Measurements from ENCODE around the gene CAB39L.

DNA sequence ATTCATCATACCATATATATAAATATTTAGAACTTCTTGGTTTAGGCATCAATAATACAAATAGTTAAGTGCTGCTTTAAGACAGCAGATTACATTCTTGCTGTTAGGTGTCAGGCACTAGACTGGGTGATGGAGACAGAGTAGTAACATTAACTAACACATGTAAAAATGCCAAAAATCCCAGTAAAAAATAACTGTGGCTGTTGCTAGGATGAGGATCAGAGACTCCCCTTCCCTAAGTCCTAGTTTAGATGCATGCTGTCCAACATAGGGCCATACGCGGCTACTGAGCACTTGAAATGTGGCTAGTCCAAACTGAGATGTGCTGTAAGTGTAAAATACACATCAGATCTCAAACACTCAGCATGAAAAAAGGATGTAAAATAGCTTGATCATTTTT, 101.4 kb downstream of the CAB39L start:
- TF ChIP-seq, protein P1, sequence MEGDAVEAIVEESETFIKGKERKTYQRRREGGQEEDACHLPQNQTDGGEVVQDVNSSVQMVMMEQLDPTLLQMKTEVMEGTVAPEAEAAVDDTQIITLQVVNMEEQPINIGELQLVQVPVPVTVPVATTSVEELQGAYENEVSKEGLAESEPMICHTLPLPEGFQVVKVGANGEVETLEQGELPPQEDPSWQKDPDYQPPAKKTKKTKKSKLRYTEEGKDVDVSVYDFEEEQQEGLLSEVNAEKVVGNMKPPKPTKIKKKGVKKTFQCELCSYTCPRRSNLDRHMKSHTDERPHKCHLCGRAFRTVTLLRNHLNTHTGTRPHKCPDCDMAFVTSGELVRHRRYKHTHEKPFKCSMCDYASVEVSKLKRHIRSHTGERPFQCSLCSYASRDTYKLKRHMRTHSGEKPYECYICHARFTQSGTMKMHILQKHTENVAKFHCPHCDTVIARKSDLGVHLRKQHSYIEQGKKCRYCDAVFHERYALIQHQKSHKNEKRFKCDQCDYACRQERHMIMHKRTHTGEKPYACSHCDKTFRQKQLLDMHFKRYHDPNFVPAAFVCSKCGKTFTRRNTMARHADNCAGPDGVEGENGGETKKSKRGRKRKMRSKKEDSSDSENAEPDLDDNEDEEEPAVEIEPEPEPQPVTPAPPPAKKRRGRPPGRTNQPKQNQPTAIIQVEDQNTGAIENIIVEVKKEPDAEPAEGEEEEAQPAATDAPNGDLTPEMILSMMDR (optimal IDR thresholded peaks at IDR 0.05 in 1 of 3, IDR thresholded peaks at IDR 0.05 in 1 of 3, conservative IDR thresholded peaks at IDR 0.05 in 1 of 3; ENCODE audit: extremely low read depth in 1 of 3, insufficient read depth in 2 of 3, low read length in 3 of 3), result no peak
- no peak for TF ChIP-seq EZH2 (IDR thresholded peaks at IDR 0.05; ENCODE audit: low read length)

All from keratinocyte (primary cell).